ENCODE measurements around the gene TAS2R19.
"Not testable (repeated sequence)": the region's sequence is repeated elsewhere in the genome, so short reads cannot be mapped to it uniquely, and the experiment has no call there.

The TAS2R19 gene

GRCh38 chr12:11062194-11062593, 39.8 kb upstream of the TAS2R19 start, which contains the start of gene TAS2R46:
TSS of gene TAS2R46 (minus strand) at chr12:11062294. CDS start at chr12:11062294, 0 bp downstream.
- H3K79me1 ChIP-seq (ENCODE audit: low read length); H3K27ac ChIP-seq (ENCODE audit: low read depth, low read length); H4K8ac ChIP-seq (ENCODE audit: low read depth, low read length); H3K4me2 ChIP-seq (ENCODE audit: low read length); H3K23ac ChIP-seq (ENCODE audit: low read length); H3K36me3 ChIP-seq (ENCODE audit: control insufficient read depth, insufficient read depth, low read length); H3K56ac ChIP-seq (ENCODE audit: low read length); H3K9ac ChIP-seq (ENCODE audit: low read length); H2BK120ac ChIP-seq (ENCODE audit: low read depth, low read length); H3K4me3 ChIP-seq (ENCODE audit: low read length); H3K18ac ChIP-seq (ENCODE audit: low read length); H2BK5ac ChIP-seq (ENCODE audit: low read length); H3K79me2 ChIP-seq (ENCODE audit: control insufficient read depth, insufficient read depth, low read length); H2BK15ac ChIP-seq (replicated peaks; ENCODE audit: low read depth); H3K4me1 ChIP-seq (ENCODE audit: control insufficient read depth, low read depth, low read length); DNase-seq; H3K4ac ChIP-seq (ENCODE audit: low read depth, low read length); H4K5ac ChIP-seq (ENCODE audit: low read length); H2AK5ac ChIP-seq (ENCODE audit: low read length); H3K27me3 ChIP-seq (ENCODE audit: insufficient read depth, low read length, poor library complexity): not testable (repeated sequence)
- no CpG with 5 or more reads among the region's 1 CpG for WGBS (ENCODE audit: extremely low coverage, insufficient coverage, low lambda C conversion rate)

- no peak for DNase-seq
- H3K9ac ChIP-seq (ENCODE audit: low read length): no peak overlapping the region
- H3K27ac ChIP-seq (ENCODE audit: low read depth, low read length): no peak overlapping the region
- H3K18ac ChIP-seq (ENCODE audit: low read length): no peak overlapping the region
- H2BK120ac ChIP-seq (ENCODE audit: low read depth, low read length): no peak overlapping the region
- no peak overlapping the region for H3K4me2 ChIP-seq (ENCODE audit: low read length)
- H3K79me1 ChIP-seq (ENCODE audit: low read length): no peaks in the 10 kb centered on the region
- no peak overlapping the region for H2AK5ac ChIP-seq (ENCODE audit: low read length)
- no peak overlapping the region for H3K4ac ChIP-seq (ENCODE audit: low read depth, low read length)
- H3K79me2 ChIP-seq (ENCODE audit: control insufficient read depth, insufficient read depth, low read length): no peaks in the 10 kb centered on the region
- no peak overlapping the region for H3K23ac ChIP-seq (ENCODE audit: low read length)
- no peak overlapping the region for H3K4me3 ChIP-seq (ENCODE audit: low read length)
- no peak overlapping the region for H4K5ac ChIP-seq (ENCODE audit: low read length)
- H2BK5ac ChIP-seq (ENCODE audit: low read length): no peak overlapping the region
- H3K56ac ChIP-seq (ENCODE audit: low read length): no peak overlapping the region
- no peak overlapping the region for H4K8ac ChIP-seq (ENCODE audit: low read depth, low read length)
- no peak overlapping the region for H2BK15ac ChIP-seq (replicated peaks; ENCODE audit: low read depth)
- H3K4me1 ChIP-seq (ENCODE audit: control insufficient read depth, low read depth, low read length): no peaks in the 10 kb centered on the region
- H3K27me3 ChIP-seq (ENCODE audit: insufficient read depth, low read length, poor library complexity): no peaks in the 10 kb centered on the region
- H3K36me3 ChIP-seq (ENCODE audit: control insufficient read depth, insufficient read depth, low read length): no peaks in the 10 kb centered on the region
Observed at GRCh38 chr12:11059784-11060183, 37.4 kb upstream of the TAS2R19 start.

GRCh38 chr12:11059041-11059440, 36.6 kb upstream of the TAS2R19 start:
- Histone ChIP-seq H3K4me1 (ENCODE audit: control insufficient read depth, low read depth, low read length) (no peaks in the 10 kb centered on the region), H3K9ac (ENCODE audit: low read length) (no peak overlapping the region), H4K8ac (ENCODE audit: low read depth, low read length) (no peak overlapping the region), H3K27me3 (ENCODE audit: insufficient read depth, low read length, poor library complexity) (no peaks in the 10 kb centered on the region), H4K5ac (ENCODE audit: low read length) (no peak overlapping the region), H2BK5ac (ENCODE audit: low read length) (no peak overlapping the region), H2BK15ac (replicated peaks; ENCODE audit: low read depth) (no peak overlapping the region), H2AK5ac (ENCODE audit: low read length) (no peak overlapping the region), H3K79me2 (ENCODE audit: control insufficient read depth, insufficient read depth, low read length) (no peaks in the 10 kb centered on the region), H3K56ac (ENCODE audit: low read length) (no peak overlapping the region), H3K18ac (ENCODE audit: low read length) (no peak overlapping the region), H3K4me3 (ENCODE audit: low read length) (no peak overlapping the region), H3K4me2 (ENCODE audit: low read length) (no peak overlapping the region), H3K36me3 (ENCODE audit: control insufficient read depth, insufficient read depth, low read length) (no peaks in the 10 kb centered on the region), H3K27ac (ENCODE audit: low read depth, low read length) (no peak overlapping the region), H2BK120ac (ENCODE audit: low read depth, low read length) (no peak overlapping the region), H3K23ac (ENCODE audit: low read length) (no peak overlapping the region), H3K4ac (ENCODE audit: low read depth, low read length) (no peak overlapping the region), H3K79me1 (ENCODE audit: low read length) (no peaks in the 10 kb centered on the region)
- WGBS (ENCODE audit: extremely low coverage, insufficient coverage, low lambda C conversion rate): no CpG with 5 or more reads among the region's 3 CpGs
- no peak for DNase-seq

- no peak overlapping the region for H3K23ac ChIP-seq (ENCODE audit: low read length)
- no peak overlapping the region for H3K27ac ChIP-seq (ENCODE audit: low read depth, low read length)
- H3K27me3 ChIP-seq (ENCODE audit: insufficient read depth, low read length, poor library complexity): no peaks in the 10 kb centered on the region
- no peak overlapping the region for H2AK5ac ChIP-seq (ENCODE audit: low read length)
- H2BK15ac ChIP-seq (replicated peaks; ENCODE audit: low read depth): no peak overlapping the region
- H3K56ac ChIP-seq (ENCODE audit: low read length): no peak overlapping the region
- no peak overlapping the region for H3K4ac ChIP-seq (ENCODE audit: low read depth, low read length)
- H3K4me3 ChIP-seq (ENCODE audit: low read length): no peak overlapping the region
- no peak overlapping the region for H4K5ac ChIP-seq (ENCODE audit: low read length)
- no peaks in the 10 kb centered on the region for H3K4me1 ChIP-seq (ENCODE audit: control insufficient read depth, low read depth, low read length)
- no peak overlapping the region for H3K9ac ChIP-seq (ENCODE audit: low read length)
- H3K79me1 ChIP-seq (ENCODE audit: low read length): no peaks in the 10 kb centered on the region
- H3K18ac ChIP-seq (ENCODE audit: low read length): no peak overlapping the region
- no peak for DNase-seq
- no peak overlapping the region for H3K4me2 ChIP-seq (ENCODE audit: low read length)
- no peak overlapping the region for H4K8ac ChIP-seq (ENCODE audit: low read depth, low read length)
- no peak overlapping the region for H2BK5ac ChIP-seq (ENCODE audit: low read length)
- no peaks in the 10 kb centered on the region for H3K79me2 ChIP-seq (ENCODE audit: control insufficient read depth, insufficient read depth, low read length)
- H2BK120ac ChIP-seq (ENCODE audit: low read depth, low read length): no peak overlapping the region
- no peaks in the 10 kb centered on the region for H3K36me3 ChIP-seq (ENCODE audit: control insufficient read depth, insufficient read depth, low read length)
- WGBS (ENCODE audit: extremely low coverage, insufficient coverage, low lambda C conversion rate): no CpG with 5 or more reads among the region's 2 CpGs
Observed at GRCh38 chr12:11055306-11055705, 32.9 kb upstream of the TAS2R19 start.

GRCh38 chr12:11049806-11050531, 27.5 kb upstream of the TAS2R19 start:
- peak; percentile 21 for DNase-seq
- WGBS (ENCODE audit: extremely low coverage, insufficient coverage, low lambda C conversion rate): no CpG with 5 or more reads among the region's 7 CpGs
- not testable (repeated sequence) for H3K9ac ChIP-seq (ENCODE audit: low read length); H2BK120ac ChIP-seq (ENCODE audit: low read depth, low read length); H3K79me1 ChIP-seq (ENCODE audit: low read length); H2BK15ac ChIP-seq (replicated peaks; ENCODE audit: low read depth); H3K79me2 ChIP-seq (ENCODE audit: control insufficient read depth, insufficient read depth, low read length); H3K4me2 ChIP-seq (ENCODE audit: low read length); H3K56ac ChIP-seq (ENCODE audit: low read length); H3K4me1 ChIP-seq (ENCODE audit: control insufficient read depth, low read depth, low read length); H4K5ac ChIP-seq (ENCODE audit: low read length); H3K36me3 ChIP-seq (ENCODE audit: control insufficient read depth, insufficient read depth, low read length); H3K18ac ChIP-seq (ENCODE audit: low read length); H2AK5ac ChIP-seq (ENCODE audit: low read length); H3K27me3 ChIP-seq (ENCODE audit: insufficient read depth, low read length, poor library complexity); H2BK5ac ChIP-seq (ENCODE audit: low read length); H3K4me3 ChIP-seq (ENCODE audit: low read length); H4K8ac ChIP-seq (ENCODE audit: low read depth, low read length); H3K4ac ChIP-seq (ENCODE audit: low read depth, low read length); H3K27ac ChIP-seq (ENCODE audit: low read depth, low read length); H3K23ac ChIP-seq (ENCODE audit: low read length)

- not testable (repeated sequence) for H3K4me2 ChIP-seq (ENCODE audit: low read length); H3K4me1 ChIP-seq (ENCODE audit: control insufficient read depth, low read depth, low read length); H2BK15ac ChIP-seq (replicated peaks; ENCODE audit: low read depth); H3K23ac ChIP-seq (ENCODE audit: low read length); H3K79me1 ChIP-seq (ENCODE audit: low read length); H3K27ac ChIP-seq (ENCODE audit: low read depth, low read length); H3K4ac ChIP-seq (ENCODE audit: low read depth, low read length); H3K18ac ChIP-seq (ENCODE audit: low read length); H2AK5ac ChIP-seq (ENCODE audit: low read length); DNase-seq; H3K79me2 ChIP-seq (ENCODE audit: control insufficient read depth, insufficient read depth, low read length); H3K36me3 ChIP-seq (ENCODE audit: control insufficient read depth, insufficient read depth, low read length); H4K5ac ChIP-seq (ENCODE audit: low read length); H3K9ac ChIP-seq (ENCODE audit: low read length); H3K27me3 ChIP-seq (ENCODE audit: insufficient read depth, low read length, poor library complexity); H2BK120ac ChIP-seq (ENCODE audit: low read depth, low read length); H4K8ac ChIP-seq (ENCODE audit: low read depth, low read length); H2BK5ac ChIP-seq (ENCODE audit: low read length); H3K56ac ChIP-seq (ENCODE audit: low read length); H3K4me3 ChIP-seq (ENCODE audit: low read length)
- WGBS (ENCODE audit: extremely low coverage, insufficient coverage, low lambda C conversion rate): no CpG with 5 or more reads among the region's 2 CpGs
Observed at GRCh38 chr12:11041366-11041765, 18.9 kb upstream of the TAS2R19 start.

Data from mesendoderm (in vitro differentiated cells).